ENCODE results near the gene SPATA19.

GRCh38 chr11:133826866-133827265, 18.4 kb downstream of the SPATA19 start:
- TF ChIP-seq CTCF (conservative IDR thresholded peaks at IDR 0.05) (no peak), EZH2 (IDR thresholded peaks at IDR 0.05; ENCODE audit: low read depth) (no peak)
